GM23248 (cell line): Measurements from ENCODE around the gene KRT39.

Experiments
- EZH2 ChIP-seq: fragments of 200-600 bp; sonication (generic); IDR thresholded peaks from 2 replicates; pipeline ENCODE4 v1.6.1; 2018; ENCODE audit warnings: antibody characterized with exemption, mild to moderate bottlenecking; ENCODE audit not compliant: insufficient read depth, poor library complexity, severe bottlenecking
- EZH2phosphoT487 ChIP-seq: fragments of 200-600 bp; sonication (generic); IDR thresholded peaks from 2 replicates; pipeline ENCODE4 v1.6.1; 2018; ENCODE audit warnings: antibody characterized with exemption, moderate library complexity, mild to moderate bottlenecking, low read depth; ENCODE audit not compliant: insufficient read depth

- TF ChIP-seq EZH2 (no peak), EZH2phosphoT487 (no peak)
These were observed 30.6 kb upstream of the KRT39 start for GRCh38 chr17:40997361-40997760.
